ENCODE measurements around the gene ZNF699. TPM values are rescaled to one million over a fixed set of nuclear protein-coding genes. Genes with fewer than 3 reads are reported as not detected.
"Not testable (repeated sequence)": the region's sequence is repeated elsewhere in the genome, so short reads cannot be mapped to it uniquely, and the experiment has no call there.

Gene ZNF699
- total RNA-seq, 1 donor from 2014 or later = 3.9 TPM

- no peak for DNase-seq (ENCODE audit: low read depth, low spot score)
These were observed 20.3 kb downstream of the ZNF699 start for GRCh38 chr19:9289231-9289884.

GRCh38 chr19:9283485-9283884 lies 26.2 kb downstream of the ZNF699 start:
- DNase-seq (ENCODE audit: low read depth, low spot score) = not testable (repeated sequence)

GRCh38 chr19:9251236-9251635 lies 58.4 kb downstream of the ZNF699 start:
- DNase-seq (ENCODE audit: low read depth, low spot score) = no peak

DNA sequence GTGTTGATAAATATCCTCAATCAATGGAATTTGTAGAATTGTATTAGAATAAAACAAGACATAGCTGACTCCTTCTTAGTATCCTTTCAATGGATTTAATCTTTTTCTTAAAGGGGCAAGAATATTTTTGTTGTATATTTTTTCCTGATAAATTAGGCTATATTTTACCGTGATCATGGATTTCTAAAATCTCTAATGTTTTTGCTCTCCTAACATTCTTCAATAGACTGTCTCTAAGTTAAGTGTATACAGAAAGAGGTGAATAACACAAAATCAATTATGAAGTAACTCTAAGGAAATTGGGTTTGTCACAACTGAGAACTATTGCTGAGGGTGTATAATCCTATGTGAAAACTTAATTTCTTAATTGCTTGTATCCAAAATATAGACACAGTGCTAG lies 59.0 kb downstream of the ZNF699 start, which contains the start of gene OR7E24:
TSS of gene OR7E24 (plus strand) at position 301 of the 400 bp plus-strand sequence. CDS start 114 bp downstream, outside the sequence.
- DNase-seq (ENCODE audit: low read depth, low spot score) = no peak

Other genes with a start within 250 kb of the ZNF699 start
- gene OR1M1, start 222.8 kb downstream of the ZNF699 start, total RNA-seq = not detected in 2 replicates
- not detected in 2 replicates for gene OR7G2, start 202.4 kb downstream of the ZNF699 start, total RNA-seq
- gene OR7G1, start 194.1 kb downstream of the ZNF699 start, total RNA-seq = not detected in 2 replicates
- gene OR7G3, start 182.9 kb downstream of the ZNF699 start, total RNA-seq = not detected in 2 replicates
- 13.9 and 17.2 TPM in 2 replicates for gene ZNF317, start 169.4 kb downstream of the ZNF699 start, total RNA-seq
- gene OR7D2, start 130.9 kb downstream of the ZNF699 start, total RNA-seq = not detected in 2 replicates
- not detected in 2 replicates for gene OR7D4, start 90.2 kb downstream of the ZNF699 start, total RNA-seq
- not detected in 2 replicates for gene OR7E24, start 58.9 kb downstream of the ZNF699 start, total RNA-seq
- gene ZNF559, start 14.3 kb upstream of the ZNF699 start, total RNA-seq = 7.6 and 11.5 TPM in 2 replicates
- 0.40 and 1.4 TPM in 2 replicates for gene ZNF177, start 53.2 kb upstream of the ZNF699 start, total RNA-seq
- gene ZNF266, start 125.7 kb upstream of the ZNF699 start, total RNA-seq = 10.5 and 11.3 TPM in 2 replicates
- gene ZNF560, start 188.8 kb upstream of the ZNF699 start, total RNA-seq = 2.1 TPM in 1 of 2 replicates, not detected in the other
- 20.2 and 24.4 TPM in 2 replicates for gene ZNF426, start 228.8 kb upstream of the ZNF699 start, total RNA-seq

Data from pulmonary artery endothelial cell (primary cell).